ENCODE results near the gene CHST11.
"Not testable (repeated sequence)": the region's sequence is repeated elsewhere in the genome, so short reads cannot be mapped to it uniquely, and the experiment has no call there.

The CHST11 gene

DNA sequence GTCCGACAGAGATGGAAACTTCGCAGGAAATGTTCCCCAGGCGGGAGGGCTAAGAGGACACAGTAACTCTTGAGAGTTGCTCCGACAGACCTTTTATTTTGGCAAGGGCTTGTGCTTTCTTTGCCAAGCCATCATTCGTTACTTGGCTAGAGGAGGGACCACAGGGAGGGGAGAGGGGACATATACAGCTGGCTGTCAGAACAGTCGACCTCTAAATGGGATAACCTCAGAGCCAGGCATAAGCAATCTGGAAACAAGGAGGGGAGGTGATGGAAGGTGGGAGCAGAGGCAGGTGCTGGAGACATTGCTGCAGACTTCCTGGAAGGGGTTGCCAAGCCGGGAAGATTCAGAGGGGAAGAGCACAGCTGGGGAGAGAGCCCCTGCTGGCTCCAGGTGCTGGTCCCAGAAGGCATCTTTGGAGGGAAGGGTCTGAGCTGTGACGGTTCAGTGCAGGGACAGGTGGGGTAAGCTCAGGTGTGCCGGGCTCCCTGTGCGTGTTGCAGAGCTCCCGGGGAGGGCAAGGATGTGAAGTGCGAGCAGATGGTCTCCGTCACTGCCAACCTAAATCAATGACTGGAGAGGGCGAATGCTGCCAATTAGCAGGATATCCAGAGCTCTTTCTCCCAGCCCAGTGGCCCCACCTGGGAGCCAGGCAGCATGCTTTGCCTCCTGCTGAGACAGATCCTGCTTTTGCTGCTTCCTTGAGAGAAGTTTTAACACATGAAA, 50.1 kb downstream of the CHST11 start:
- no peak for DNase-seq

- no peak for DNase-seq
These were observed 50.9 kb downstream of the CHST11 start for GRCh38 chr12:104507672-104508071.

DNA sequence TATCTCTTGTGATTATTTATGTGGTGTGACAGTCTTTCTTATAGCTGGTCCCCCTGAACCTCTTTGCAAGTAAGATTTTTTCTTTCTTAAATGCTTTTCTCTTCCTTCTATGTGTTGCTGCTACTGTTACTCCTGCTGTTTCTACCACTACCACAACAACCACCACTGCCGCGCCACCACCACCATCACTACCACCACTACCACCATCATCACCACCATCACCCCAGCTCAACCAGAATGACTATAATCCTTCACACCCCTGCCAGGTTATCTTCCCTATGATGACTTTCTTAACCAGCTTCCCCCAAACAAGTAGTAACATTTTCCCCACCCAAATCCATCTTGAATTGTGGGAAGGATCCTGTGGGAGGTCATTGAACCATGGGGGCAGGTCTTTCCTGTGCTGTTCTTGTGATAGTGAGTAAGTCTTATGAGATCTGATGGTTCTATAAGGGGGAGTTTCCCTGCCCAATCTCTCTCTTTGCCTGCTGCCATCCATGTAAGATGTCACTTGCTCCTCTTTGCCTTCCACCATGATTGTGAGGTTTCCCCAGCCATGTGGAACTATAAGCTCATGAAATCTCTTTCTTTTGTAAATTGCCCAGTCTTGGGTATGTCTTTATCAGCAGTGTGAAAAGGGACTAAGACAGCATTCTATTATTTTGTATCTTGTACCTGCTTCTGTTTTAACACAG, 52.2 kb downstream of the CHST11 start:
- DNase-seq: no peak

- DNase-seq: no peak
These were observed 53.6 kb downstream of the CHST11 start for GRCh38 chr12:104510145-104510872.

GRCh38 chr12:104510873-104511440, 54.2 kb downstream of the CHST11 start:
- no peak for DNase-seq

DNA sequence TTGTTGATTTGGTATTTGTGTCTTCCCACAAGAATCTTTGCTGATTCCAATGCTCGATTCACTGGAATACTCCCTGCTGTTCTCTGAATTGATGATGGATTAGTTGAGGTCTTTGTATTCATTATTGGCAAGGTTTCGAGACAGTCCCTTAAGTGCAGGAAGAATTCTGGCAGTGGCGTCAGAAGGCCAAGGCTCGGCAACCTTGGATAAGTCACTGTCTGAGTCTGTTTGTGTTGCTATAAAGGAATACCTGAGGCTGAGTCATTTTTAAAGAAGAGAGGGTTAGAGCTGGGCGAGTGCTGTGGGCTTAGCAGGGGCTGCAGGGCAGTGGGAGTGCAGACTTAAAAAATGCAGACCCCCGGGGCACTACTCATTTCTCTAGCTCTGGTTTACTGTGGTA, 56.9 kb downstream of the CHST11 start:
- no peak for DNase-seq

- no peak for DNase-seq
These were observed 57.5 kb downstream of the CHST11 start for GRCh38 chr12:104514092-104514810.

GRCh38 chr12:104515899-104516298, 59.2 kb downstream of the CHST11 start:
- no peak for DNase-seq

DNA sequence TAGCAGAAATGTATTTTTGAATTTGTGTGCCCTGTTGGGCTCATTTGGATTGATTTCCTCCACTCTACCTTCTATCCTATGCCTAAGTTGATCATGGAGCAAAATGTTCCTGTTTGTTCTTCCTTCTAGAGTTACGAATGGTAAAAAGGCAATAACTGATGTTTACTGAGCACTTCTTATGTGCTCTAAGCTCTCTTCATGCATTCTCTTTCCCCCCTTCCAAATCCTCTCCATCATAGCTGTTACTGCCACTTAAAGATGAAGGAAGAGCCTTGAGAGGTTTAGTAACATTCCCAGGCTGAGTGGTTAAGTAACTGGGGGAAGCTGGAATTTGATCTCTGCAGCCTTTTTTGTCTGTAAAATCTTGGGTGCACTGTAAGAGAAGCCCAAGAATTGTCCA, 60.1 kb downstream of the CHST11 start:
- no peak for DNase-seq

GRCh38 chr12:104517880-104518279, 61.1 kb downstream of the CHST11 start:
- DNase-seq: no peak

DNA sequence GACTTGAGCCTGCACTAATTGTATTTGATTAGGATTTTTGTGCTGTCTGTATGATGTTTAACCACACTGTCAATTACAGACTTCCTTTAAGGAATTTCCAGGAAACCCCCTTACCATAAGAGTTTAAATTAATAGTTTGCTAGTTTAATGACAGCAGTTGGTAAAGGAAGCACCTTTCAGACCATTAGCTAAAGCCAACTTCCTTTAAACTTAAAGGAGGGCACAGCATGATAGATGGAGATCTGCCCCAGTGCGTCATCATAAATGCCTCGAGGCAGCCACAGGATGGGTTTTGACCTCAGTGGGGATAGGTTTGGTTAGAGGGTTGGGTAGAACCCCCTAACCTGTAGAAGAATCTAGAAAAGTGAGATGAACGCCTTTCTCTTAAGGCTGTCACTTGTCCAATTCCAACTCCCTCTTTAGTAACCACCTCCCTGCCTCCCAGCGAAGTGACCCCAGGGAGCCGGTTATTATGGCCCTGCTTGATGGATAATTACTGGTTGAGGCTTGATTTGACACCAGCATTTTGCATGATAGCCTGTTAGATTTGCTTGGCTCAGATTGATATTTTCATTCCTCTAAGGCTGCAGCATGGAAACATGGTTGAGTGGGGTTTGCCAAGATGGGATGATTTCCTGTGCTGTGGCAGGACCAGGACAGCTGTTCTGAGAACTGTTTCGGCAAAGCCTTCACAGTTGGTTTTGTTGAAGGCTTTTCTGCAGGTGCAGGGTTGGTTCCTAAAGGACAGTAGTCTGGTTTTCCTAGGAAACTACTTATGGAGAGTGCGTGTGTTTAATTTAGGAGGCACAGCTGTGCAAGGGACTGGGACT, 62.7 kb downstream of the CHST11 start:
- no peak for DNase-seq

DNA sequence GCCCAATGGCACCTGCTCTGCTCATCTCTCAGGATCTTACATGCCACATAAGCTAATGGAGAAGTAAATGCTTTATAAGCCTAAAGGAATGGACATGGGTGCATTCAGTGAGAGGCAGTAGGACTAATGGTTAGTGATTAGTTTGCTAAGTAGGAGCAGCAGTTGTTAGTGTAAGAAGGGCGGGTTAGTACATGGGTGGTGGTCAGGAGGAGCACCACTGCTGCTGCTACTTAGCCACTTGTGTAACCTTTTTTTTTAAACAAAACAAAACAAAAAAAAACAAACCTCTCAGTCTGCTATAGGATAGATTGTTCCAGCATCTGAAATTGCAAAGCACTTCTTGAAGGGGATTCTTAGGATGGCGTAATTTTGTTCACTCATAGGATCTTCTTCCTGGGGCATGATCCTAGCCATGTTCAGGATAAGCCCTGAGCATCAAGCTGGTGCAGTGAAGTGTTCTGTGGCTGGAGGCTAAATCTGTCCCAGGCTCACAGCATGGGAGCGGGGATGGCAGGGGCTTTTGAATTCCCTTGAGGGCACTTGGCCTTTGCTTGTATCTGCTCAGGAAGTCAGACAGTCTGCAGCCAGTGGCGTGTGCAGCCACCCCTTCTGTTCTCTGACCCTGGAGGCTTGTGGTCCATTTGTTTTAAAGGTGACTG, 63.6 kb downstream of the CHST11 start:
- no peak for DNase-seq

GRCh38 chr12:104521731-104522130, 65.0 kb downstream of the CHST11 start:
- no peak for DNase-seq

GRCh38 chr12:104522985-104523722, 66.4 kb downstream of the CHST11 start:
- no peak for DNase-seq

DNA sequence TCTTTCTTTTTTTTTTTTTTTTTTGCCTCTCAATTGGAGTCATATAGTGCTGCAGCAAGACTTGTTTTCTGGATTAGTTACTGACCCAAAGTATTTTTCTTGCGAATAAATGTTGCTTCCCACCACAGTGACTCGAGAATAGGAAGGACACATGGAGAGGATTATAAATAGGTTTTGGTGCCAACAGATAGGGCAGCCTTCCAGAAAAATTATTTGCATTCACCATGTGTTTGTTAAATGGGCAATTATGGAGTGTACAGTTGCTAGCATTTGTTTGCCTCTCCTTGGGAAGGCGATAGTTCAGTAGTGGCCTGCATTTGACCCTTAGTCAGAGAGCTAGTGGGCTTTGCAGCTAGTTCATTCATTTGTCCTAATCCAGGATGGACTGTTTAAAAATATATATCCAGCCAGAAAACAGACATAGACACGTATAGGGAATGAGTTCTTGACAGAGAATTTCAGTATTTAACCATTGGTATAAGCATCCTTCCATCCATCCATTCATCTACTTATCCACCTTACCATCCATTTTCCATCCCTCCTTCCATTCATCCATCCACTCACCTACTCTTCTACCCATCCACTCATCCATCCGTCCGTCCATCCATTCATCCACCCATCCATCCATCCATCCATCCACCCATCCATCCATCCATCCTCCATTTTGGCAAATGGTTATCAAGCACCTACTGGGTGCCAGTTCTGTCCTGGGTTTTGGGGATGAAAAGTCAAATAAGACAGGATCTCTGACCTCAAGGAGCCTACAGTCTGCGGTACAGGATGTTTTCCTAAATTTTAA, 67.5 kb downstream of the CHST11 start:
- no peak for DNase-seq

DNA sequence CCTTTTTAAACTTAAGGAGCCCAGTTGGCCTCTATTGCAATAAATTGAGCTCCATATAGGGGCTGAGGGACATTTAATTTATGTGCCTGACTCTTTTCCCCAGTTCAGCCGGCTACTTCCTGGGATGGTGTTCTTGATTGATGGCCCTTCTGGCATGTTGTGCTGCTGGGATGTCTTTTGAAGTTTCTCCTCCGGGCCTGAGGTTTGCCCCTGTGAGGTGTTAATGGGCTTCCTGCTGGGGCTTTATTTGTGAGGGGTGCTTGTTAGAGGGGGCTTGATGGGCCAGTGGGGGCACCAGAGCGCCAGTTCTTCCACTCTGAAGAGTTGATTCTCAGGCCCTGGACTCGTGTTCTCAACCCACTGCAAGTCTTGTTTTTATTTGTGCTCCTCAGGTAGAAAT, 69.6 kb downstream of the CHST11 start:
- DNase-seq: no peak

- DNase-seq: no peak
These were observed 70.0 kb downstream of the CHST11 start for GRCh38 chr12:104526751-104527150.

DNA sequence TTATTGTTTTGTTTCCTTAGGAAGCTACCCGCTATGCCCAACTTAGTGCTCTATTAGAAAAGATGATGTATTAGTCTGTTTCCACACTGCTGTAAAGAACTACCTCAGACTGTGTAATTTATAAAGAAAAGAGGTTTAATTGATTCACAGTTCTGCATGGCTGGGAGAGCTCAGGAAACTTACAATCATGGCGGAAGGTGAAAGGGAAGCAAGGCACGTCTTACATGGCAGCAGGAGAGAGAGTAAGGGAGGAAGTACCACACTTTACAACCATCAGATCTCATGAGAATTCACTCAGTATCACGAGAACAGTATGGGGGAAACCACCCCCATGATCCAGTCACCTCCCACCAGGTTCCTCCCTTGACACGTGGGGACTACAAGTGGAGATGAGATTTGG, 70.9 kb downstream of the CHST11 start:
- not testable (repeated sequence) for DNase-seq

DNA sequence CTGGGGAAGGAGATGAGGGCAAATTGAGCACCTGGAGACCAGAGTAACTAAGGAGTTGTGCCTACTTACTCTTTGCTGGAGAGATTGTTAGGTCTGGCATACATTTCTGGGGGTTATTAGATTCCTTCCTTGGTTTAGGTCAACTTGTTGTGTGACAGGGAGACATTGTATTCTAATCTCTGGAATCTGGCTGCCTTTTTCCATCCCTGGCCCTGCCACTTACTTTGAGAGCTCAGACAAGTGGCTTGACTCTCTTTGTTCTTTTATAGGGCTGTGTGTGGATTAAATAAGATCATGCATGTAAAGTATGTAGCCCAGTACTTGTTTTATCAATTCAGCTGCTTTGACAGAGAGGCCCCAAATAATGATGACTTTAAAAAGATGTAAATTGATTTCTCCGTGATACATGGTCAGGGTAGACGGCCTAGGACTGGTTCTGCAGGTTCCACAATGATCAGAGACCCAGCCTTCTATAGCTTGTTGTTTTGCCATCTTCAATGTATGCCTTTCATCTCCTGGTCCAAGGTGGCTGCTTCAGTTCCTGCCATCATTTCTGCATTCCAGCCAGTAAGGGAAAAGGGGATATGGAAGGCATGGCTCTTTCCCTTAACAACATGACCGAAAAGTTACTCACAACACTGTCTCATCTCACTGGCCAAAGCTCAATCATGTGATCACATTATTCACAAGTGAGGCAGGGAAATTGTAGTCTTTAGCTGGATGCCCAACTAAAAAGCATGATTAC, 72.6 kb downstream of the CHST11 start:
- no peak for DNase-seq
